Measurements from ENCODE around the gene CCDC141. TPM values are rescaled to one million over a fixed set of nuclear protein-coding genes. Genes with fewer than 3 reads are reported as not detected.
"Not testable (repeated sequence)": the region's sequence is repeated elsewhere in the genome, so short reads cannot be mapped to it uniquely, and the experiment has no call there.

The CCDC141 gene
- total RNA-seq, 2 experiments from 2014 or later = 2.6 to 4.3 TPM

GRCh38 chr2:179036353-179036905 is 13.5 kb downstream of the CCDC141 start:
- Mint-ChIP-seq H3K27ac (peak overlapping the region; percentile 33), H3K9me3 (ENCODE audit: low read depth) (peaks cover 6% of the 10 kb centered on the region), H3K36me3 (ENCODE audit: low read depth) (peaks cover 13% of the 10 kb centered on the region), H3K4me3 (no peak overlapping the region), H3K27me3 (no peaks in the 10 kb centered on the region), H3K4me1 (peaks cover 38% of the 10 kb centered on the region)
- CTCF ChIA-PET = no interaction called here
- DNase-seq = no peak
- ATAC-seq = no peak
- intact Hi-C loops (cut with DNase I, micrococcal nuclease) = loop anchor here (10.0 kb wide), 2 partner anchors 228 to 968 kb away; partner anchors contain the start of genes CWC22 (in 1 of the 2) and SESTD1 (in 1 of the 2)
- POLR2A ChIA-PET = no interaction called here

- H3K36me3 Mint-ChIP-seq (ENCODE audit: low read depth) = peaks cover 22% of the 10 kb centered on the region
- peaks cover 28% of the 10 kb centered on the region for H3K4me1 Mint-ChIP-seq
- peak; percentile 95 for ATAC-seq
- ChIA-PET POLR2A (interaction anchor here (0.7 to 1.1 kb wide), 3 partner anchors 10 to 18 kb away, joined by 3 to 4 read pairs (median 3); partner anchors contain the start of gene CCDC141), CTCF (interaction anchor here (0.8 to 1.8 kb wide), 6 partner anchors 12 to 225 kb away, joined by 3 to 7 read pairs (median 5); no protein-coding TSS in a partner anchor)
- peak; percentile 57 for DNase-seq
- intact Hi-C loops (cut with DNase I, micrococcal nuclease) = loop anchor here (1.0 to 10.0 kb wide), 9 partner anchors 17 to 973 kb away; partner anchors contain the start of genes CWC22 (in 1 of the 2), PJVK (in 1 of the 2), PRKRA (in 1 of the 2) and SESTD1 (in 1 of the 2)
- H3K27ac Mint-ChIP-seq = peak overlapping the region; percentile 96
- peak overlapping the region; percentile 69 for H3K4me3 Mint-ChIP-seq
- no peaks in the 10 kb centered on the region for H3K27me3 Mint-ChIP-seq
- H3K9me3 Mint-ChIP-seq (ENCODE audit: low read depth) = peaks cover 21% of the 10 kb centered on the region
Observed at GRCh38 chr2:179031731-179032408, 18.1 kb downstream of the CCDC141 start.

- Mint-ChIP-seq H3K9me3 (ENCODE audit: low read depth) (peaks cover 29% of the 10 kb centered on the region), H3K27me3 (no peaks in the 10 kb centered on the region), H3K4me3 (no peak overlapping the region), H3K36me3 (ENCODE audit: low read depth) (peaks cover 28% of the 10 kb centered on the region), H3K27ac (peak overlapping the region; percentile 16), H3K4me1 (peaks cover 19% of the 10 kb centered on the region)
- ATAC-seq (no peak), DNase-seq (no peak)
- POLR2A ChIA-PET = no interaction called here
- CTCF ChIA-PET = no interaction called here
- intact Hi-C loops (cut with DNase I, micrococcal nuclease) = loop anchor here in 1 of 2 experiments (10.0 kb wide), 1 partner anchor 500 kb away; no protein-coding TSS in a partner anchor
Observed at GRCh38 chr2:179024445-179024844, 25.5 kb downstream of the CCDC141 start.

GRCh38 chr2:179022685-179023084 is 27.3 kb downstream of the CCDC141 start:
- Mint-ChIP-seq H3K27ac (no peak overlapping the region), H3K9me3 (ENCODE audit: low read depth) (peaks cover 18% of the 10 kb centered on the region), H3K36me3 (ENCODE audit: low read depth) (peaks cover 20% of the 10 kb centered on the region), H3K27me3 (no peaks in the 10 kb centered on the region), H3K4me3 (no peak overlapping the region), H3K4me1 (peaks cover 27% of the 10 kb centered on the region)
- CTCF ChIA-PET = interaction anchor here (0.6 to 1.3 kb wide), 2 partner anchors 13 to 33 kb away, joined by 3 to 5 read pairs; no protein-coding TSS in a partner anchor
- POLR2A ChIA-PET = interaction anchor here (0.7 to 1.1 kb wide), 2 partner anchors 9 to 35 kb away, joined by 3 read pairs; no protein-coding TSS in a partner anchor
- ATAC-seq (no peak), DNase-seq (no peak)
- intact Hi-C loops (cut with DNase I, micrococcal nuclease) = loop anchor here in 1 of 2 experiments (10.0 kb wide), 1 partner anchor 498 kb away; no protein-coding TSS in a partner anchor

DNA sequence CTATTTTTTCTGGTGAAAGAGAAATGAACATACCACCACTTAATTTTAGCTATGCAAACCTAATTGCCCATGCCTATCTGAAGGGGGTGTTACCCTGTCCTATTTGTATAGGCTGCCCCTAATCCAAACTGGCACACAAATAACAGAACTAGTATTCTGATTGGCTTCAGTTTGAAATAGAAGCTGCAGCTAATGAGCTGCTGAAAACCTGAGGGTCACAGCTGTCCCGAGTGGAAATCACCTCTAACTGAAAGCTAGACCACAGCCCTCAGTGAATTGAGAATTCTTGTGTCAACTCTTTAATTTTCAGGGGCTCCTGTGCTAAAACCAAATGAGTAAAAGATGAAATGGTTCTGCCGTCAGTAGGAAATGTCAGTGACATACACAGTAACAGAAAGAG is 28.7 kb downstream of the CCDC141 start:
- Mint-ChIP-seq H3K4me1 (peaks cover 27% of the 10 kb centered on the region), H3K9me3 (ENCODE audit: low read depth) (peaks cover 8% of the 10 kb centered on the region), H3K4me3 (no peak overlapping the region), H3K27ac (no peak overlapping the region), H3K36me3 (ENCODE audit: low read depth) (peaks cover 9% of the 10 kb centered on the region), H3K27me3 (no peaks in the 10 kb centered on the region)
- DNase-seq = no peak
- CTCF ChIA-PET = interaction anchor here (0.7 to 2.6 kb wide), 4 partner anchors 22 to 171 kb away, joined by 3 to 8 read pairs (median 6); no protein-coding TSS in a partner anchor
- intact Hi-C loops (cut with DNase I, micrococcal nuclease) = loop anchor here in 1 of 2 experiments (10.0 kb wide), 1 partner anchor 496 kb away; no protein-coding TSS in a partner anchor
- ATAC-seq = no peak
- POLR2A ChIA-PET = interaction anchor here (0.7 kb wide), 1 partner anchor 108 kb away, joined by 3 read pairs; no protein-coding TSS in a partner anchor

DNA sequence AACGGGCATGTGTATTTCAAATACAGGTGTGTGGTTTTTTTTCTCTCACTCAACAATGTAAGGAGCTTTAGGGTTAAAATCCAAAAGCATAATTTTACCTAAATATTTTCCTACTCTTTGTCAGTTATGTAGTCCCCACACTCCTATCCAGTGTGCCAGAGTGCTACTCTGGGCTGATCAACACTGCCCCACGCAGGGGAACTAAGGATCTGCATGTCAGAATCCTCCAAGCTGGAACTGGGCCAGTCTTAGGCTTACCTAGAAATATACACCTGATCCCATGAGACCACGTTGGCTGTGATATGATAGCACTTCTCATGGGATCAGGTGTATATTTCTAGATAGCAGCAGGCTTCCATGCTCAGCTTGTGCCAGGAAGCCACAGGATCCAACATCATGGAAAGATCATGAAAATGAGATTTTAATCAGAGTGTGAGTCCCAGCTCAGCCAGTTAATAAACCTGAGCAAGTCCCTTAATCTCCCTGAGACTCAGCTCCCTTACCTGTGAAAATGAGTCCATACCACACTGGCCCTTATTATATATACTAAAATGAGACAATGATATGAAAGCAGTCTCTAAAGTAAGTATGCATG is 29.7 kb downstream of the CCDC141 start:
- POLR2A ChIA-PET = no interaction called here
- H3K27me3 Mint-ChIP-seq = no peaks in the 10 kb centered on the region
- H3K4me1 Mint-ChIP-seq = peaks cover 24% of the 10 kb centered on the region
- DNase-seq (peak; percentile 79), ATAC-seq (peak; percentile 98)
- H3K9me3 Mint-ChIP-seq (ENCODE audit: low read depth) = peaks cover 2% of the 10 kb centered on the region
- peaks cover 2% of the 10 kb centered on the region for H3K36me3 Mint-ChIP-seq (ENCODE audit: low read depth)
- no peak overlapping the region for H3K27ac Mint-ChIP-seq
- CTCF ChIA-PET = interaction anchor here (0.5 to 2.6 kb wide), 25 partner anchors 10 to 795 kb away, joined by 3 to 13 read pairs (median 4); no protein-coding TSS in a partner anchor
- H3K4me3 Mint-ChIP-seq = no peak overlapping the region
- intact Hi-C loops (cut with DNase I, micrococcal nuclease) = loop anchor here (1.0 to 10.0 kb wide), 3 partner anchors 129 to 495 kb away; no protein-coding TSS in a partner anchor

- Mint-ChIP-seq H3K36me3 (ENCODE audit: low read depth) (peaks cover 5% of the 10 kb centered on the region), H3K9me3 (ENCODE audit: low read depth) (peaks cover 4% of the 10 kb centered on the region), H3K27me3 (no peaks in the 10 kb centered on the region), H3K27ac (no peak overlapping the region), H3K4me3 (no peak overlapping the region), H3K4me1 (peaks cover 14% of the 10 kb centered on the region)
- intact Hi-C loops (cut with DNase I, micrococcal nuclease) = no loop called here
- no peak for DNase-seq
- no peak for ATAC-seq
- ChIA-PET POLR2A (no interaction called here), CTCF (interaction anchor here (0.7 to 2.5 kb wide), 16 partner anchors 9 to 169 kb away, joined by 3 to 13 read pairs (median 5); partner anchors contain the start of gene CCDC141)
Observed at GRCh38 chr2:179019260-179019659, 30.7 kb downstream of the CCDC141 start.

- intact Hi-C loops (cut with DNase I, micrococcal nuclease) = no loop called here
- POLR2A ChIA-PET = interaction anchor here (0.6 kb wide), 1 partner anchor 207 kb away, joined by 3 read pairs; no protein-coding TSS in a partner anchor
- CTCF ChIA-PET = interaction anchor here (0.7 to 1.8 kb wide), 3 partner anchors 11 to 127 kb away, joined by 3 to 5 read pairs (median 3); partner anchors contain the start of gene CCDC141
- ATAC-seq = no peak
- H3K4me3 Mint-ChIP-seq = no peak overlapping the region
- peaks cover 10% of the 10 kb centered on the region for H3K9me3 Mint-ChIP-seq (ENCODE audit: low read depth)
- H3K4me1 Mint-ChIP-seq = peaks cover 8% of the 10 kb centered on the region
- peaks cover 9% of the 10 kb centered on the region for H3K36me3 Mint-ChIP-seq (ENCODE audit: low read depth)
- no peak overlapping the region for H3K27ac Mint-ChIP-seq
- H3K27me3 Mint-ChIP-seq = no peaks in the 10 kb centered on the region
- no peak for DNase-seq
Observed at GRCh38 chr2:179017773-179018357, 32.1 kb downstream of the CCDC141 start.

DNA sequence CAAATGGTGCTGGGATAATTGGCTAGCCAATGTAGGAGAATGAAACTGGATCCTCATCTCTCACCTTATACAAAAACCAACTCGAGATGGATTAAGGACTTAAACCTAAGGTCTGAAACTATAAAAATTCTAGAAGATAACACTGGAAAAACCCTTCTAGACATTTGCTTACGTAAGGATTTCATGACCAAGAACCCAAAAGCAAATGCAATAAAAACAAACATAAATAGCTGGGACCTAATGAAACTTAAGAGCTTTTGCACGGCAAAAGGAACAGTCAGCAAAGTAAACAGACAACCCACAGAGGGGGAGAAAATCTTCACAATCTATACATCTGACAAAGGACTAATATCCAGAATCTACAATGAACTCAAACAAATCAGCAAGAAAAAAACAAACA is 35.7 kb downstream of the CCDC141 start:
- CTCF ChIA-PET; H3K27me3 Mint-ChIP-seq; H3K4me1 Mint-ChIP-seq; ATAC-seq; H3K4me3 Mint-ChIP-seq; H3K27ac Mint-ChIP-seq; intact Hi-C loops (cut with DNase I, micrococcal nuclease); POLR2A ChIA-PET; DNase-seq: not testable (repeated sequence)
- Mint-ChIP-seq H3K36me3 (ENCODE audit: low read depth) (peaks cover 18% of the 10 kb centered on the region), H3K9me3 (ENCODE audit: low read depth) (peaks cover 17% of the 10 kb centered on the region)

GRCh38 chr2:179005976-179006375 is 44.0 kb downstream of the CCDC141 start:
- Mint-ChIP-seq H3K4me3 (no peak overlapping the region), H3K27ac (no peak overlapping the region), H3K9me3 (ENCODE audit: low read depth) (peaks cover 6% of the 10 kb centered on the region), H3K36me3 (ENCODE audit: low read depth) (peaks cover 11% of the 10 kb centered on the region), H3K27me3 (no peaks in the 10 kb centered on the region), H3K4me1 (no peaks in the 10 kb centered on the region)
- ChIA-PET CTCF (no interaction called here), POLR2A (no interaction called here)
- no peak for DNase-seq
- no peak for ATAC-seq
- intact Hi-C loops (cut with DNase I, micrococcal nuclease) = no loop called here

DNA sequence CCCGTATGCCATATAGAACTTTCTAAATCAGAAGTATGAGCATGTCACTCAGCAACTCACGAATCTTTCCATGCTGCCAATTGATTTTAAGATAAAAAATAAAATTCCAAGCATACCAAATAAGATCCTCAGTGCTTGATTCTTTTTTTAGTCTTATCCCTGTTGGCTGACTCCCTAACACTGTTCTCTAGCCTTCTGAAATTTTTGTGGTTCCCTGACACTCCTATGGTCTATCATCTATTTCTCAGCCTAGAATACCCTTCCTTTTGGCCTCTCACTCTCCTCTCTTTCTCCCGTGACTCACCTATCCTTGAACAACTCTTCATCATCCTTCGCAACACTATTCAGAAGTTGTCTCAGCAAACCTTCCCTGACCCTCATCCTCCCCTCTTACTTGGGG is 50.5 kb downstream of the CCDC141 start:
- ChIA-PET CTCF (no interaction called here), POLR2A (no interaction called here)
- intact Hi-C loops (cut with DNase I, micrococcal nuclease) = no loop called here
- no peak for ATAC-seq
- no peak overlapping the region for H3K27ac Mint-ChIP-seq
- H3K9me3 Mint-ChIP-seq (ENCODE audit: low read depth) = peaks cover 8% of the 10 kb centered on the region
- H3K27me3 Mint-ChIP-seq = no peaks in the 10 kb centered on the region
- no peak for DNase-seq
- no peak overlapping the region for H3K4me3 Mint-ChIP-seq
- H3K36me3 Mint-ChIP-seq (ENCODE audit: low read depth) = peaks cover 8% of the 10 kb centered on the region
- H3K4me1 Mint-ChIP-seq = peaks cover 11% of the 10 kb centered on the region
